HG03045 (cell line): ENCODE results near the gene COMT.
A peak's percentile ranks its signal among the peaks of the same experiment; 100 is the strongest.
"Not testable (repeated sequence)": the region's sequence is repeated elsewhere in the genome, so short reads cannot be mapped to it uniquely, and the experiment has no call there.

ENCODE experiments used
- ATAC-seq: cut with Tn5 transposase; IDR thresholded peaks from one replicate; pipeline ENCODE4 v1.9.1; 2021; ENCODE audit warnings: mild to moderate bottlenecking, moderate library complexity; ENCODE audit not compliant: unreplicated experiment

Gene COMT

GRCh38 chr22:19941365-19942082 is at the start of gene COMT, which contains the start of gene TXNRD2:
TSS of gene COMT (plus strand) at chr22:19941772. CDS start at chr22:19962527, 20,755 bp downstream.
TSS of gene TXNRD2 (minus strand) at chr22:19941818. CDS start at chr22:19941803, 15 bp downstream.
- ATAC-seq: peak; percentile 64

GRCh38 chr22:19892257-19892879 is 49.2 kb upstream of the COMT start:
- ATAC-seq: no peak

GRCh38 chr22:19892925-19893324 is 48.6 kb upstream of the COMT start:
- ATAC-seq: no peak

DNA sequence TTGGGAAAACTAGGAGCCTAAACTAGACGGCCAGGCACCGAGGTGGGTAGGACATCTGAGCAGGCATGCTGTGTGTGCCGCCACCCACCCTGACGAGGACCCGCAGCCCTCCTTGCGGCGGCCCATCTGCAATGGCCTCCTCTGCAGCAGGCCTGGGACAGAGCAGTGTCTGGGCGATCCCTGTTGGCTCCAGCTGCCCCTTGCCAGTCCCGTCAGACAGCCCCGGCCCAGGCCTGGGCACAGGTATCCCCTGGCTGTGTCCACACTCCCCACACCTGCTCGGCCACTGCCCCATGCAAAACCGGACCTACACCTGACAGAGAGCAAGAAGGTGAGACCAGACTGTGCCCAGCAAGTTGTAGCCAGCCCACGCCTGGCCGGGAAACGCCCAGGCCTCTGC is 48.2 kb upstream of the COMT start:
- ATAC-seq: no peak

DNA sequence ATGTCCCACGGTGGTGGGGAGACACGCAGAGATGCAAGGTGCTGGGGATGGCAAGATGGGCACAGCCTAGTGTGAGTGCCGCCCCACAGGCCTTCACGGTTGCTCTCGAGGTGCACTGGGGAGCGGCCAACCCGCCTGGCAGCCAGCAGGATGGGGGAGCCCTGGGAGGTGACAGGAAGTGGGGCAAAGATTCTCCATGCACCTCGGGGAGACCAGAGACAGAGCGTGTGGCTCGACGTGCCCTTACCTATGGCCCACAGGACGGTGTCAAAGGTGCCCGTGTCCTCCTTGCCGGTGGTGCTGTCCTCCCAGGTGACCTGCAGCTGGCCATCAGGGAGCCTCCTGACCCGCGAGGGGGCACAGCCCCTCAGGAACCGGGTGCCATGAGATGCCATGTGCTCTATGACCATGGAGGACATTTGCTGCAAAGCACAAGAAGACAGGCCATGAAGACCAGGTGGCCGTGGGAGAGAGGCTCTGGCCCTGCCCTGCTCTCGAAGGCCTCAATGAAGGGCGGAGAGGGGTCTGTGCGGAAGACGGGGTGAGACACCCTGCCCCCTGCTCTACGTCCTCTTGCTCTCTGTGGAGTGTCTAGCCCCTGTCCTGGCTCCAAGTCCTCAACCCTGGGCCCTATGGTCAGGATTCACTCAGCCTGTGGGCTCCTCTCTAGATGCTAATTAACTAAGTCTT is 46.3 kb upstream of the COMT start:
- no peak for ATAC-seq

DNA sequence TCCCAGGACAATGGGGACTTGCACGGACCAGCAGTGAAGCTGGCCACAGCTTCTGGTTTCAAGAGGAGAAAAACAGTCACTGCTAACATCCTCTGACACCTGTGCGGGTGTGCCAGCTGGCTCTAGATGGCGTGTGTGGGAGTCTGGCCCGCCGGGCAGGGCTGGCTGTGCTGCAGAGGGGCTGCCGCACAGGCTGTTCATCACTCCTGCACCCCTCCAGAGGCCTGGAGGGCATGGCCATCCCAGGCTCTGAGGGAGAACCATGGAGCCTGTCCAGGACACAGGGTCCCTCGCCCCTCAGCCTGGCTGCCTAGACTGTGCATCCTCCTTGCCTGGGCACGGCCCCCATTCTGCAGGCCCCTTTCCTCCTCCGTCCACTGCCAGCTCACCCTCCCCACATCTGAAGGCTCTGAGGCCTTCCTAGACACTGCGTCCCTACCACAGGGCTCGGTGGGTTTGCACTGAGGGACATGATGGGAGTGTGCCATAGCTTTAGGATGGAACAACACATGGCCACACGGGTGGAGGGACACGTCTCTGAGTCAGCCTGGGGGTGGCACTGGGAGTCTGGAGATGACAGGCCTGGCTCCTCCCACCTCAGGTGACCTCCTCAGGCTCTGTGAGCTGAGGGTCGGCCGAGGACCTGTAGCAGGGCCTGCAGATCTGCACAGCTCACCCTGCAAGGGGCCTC is 44.8 kb upstream of the COMT start:
- ATAC-seq: no peak

DNA sequence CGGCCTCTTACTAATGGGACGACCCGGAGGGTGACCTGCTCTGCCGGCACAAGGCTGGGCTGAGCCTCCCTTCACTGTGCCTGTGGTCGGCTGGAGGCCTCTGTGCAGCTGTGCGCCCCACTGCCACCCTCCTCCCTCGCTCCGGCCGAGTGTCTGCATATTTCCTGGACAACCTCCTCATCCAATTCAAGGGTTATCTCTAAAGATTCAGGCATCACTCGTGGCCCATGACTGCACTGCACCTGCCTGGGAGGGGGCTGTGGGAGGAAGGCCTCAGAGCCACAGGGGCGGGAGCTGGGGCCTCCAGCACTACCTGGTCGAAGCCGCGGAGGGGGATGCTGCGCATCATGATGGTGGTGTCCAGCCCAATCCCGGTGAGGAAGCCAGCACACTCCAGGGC is 43.8 kb upstream of the COMT start:
- ATAC-seq: no peak

DNA sequence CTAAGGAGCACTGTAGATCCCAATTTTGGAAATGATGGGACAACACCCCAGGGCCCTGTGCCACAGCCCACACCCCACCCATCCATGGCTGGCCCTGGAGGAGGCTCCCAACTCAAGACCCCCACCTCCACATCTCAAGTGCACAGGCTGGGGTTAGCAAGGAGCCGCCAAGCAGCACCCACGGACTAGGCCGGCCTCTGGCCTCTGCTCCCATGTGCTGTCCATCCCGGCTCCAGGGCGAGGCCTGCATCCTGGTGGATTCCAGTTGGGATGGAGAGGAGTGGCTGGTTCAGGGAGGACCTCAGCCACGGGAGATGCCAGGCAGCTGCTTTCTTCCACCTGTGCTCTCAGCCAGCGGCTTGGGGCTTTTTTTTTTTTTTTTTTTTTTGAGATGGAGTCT is 43.4 kb upstream of the COMT start:
- ATAC-seq: no peak

DNA sequence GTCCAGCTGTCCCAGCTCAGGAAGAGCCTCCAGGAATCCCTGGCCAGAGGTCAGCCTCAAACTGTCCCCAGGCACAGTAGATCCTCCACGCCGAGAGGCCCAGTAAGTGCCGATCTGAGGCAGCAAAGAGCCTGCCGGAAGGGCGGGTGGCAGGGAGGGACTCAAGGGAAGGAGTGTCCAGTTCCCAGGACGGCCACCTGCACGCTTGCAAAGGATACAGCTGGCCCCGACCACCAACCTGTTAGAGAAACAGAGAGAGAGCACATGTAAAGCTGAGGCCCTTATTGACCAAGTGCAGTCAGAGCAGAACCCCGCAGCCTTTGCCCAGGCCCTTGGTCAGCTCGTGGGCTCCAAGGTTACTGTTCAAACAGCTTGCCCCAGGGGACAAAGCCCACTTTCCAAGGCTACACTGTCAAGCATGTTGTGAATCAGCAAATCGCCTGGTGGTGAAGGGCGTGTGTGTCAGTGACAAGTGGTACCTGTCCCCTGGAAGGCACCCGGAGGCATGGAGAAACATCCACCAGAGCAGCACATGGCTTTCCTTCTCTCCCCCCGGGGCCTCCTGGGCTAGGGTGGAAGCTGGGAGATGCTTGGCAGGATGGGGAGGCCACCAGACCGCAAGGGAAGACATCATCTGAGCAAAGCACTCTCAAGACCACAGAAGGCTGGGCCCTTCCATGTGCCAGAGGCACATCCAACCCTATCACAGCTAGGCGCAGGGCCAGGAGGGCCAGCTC is 42.6 kb upstream of the COMT start:
- no peak for ATAC-seq

DNA sequence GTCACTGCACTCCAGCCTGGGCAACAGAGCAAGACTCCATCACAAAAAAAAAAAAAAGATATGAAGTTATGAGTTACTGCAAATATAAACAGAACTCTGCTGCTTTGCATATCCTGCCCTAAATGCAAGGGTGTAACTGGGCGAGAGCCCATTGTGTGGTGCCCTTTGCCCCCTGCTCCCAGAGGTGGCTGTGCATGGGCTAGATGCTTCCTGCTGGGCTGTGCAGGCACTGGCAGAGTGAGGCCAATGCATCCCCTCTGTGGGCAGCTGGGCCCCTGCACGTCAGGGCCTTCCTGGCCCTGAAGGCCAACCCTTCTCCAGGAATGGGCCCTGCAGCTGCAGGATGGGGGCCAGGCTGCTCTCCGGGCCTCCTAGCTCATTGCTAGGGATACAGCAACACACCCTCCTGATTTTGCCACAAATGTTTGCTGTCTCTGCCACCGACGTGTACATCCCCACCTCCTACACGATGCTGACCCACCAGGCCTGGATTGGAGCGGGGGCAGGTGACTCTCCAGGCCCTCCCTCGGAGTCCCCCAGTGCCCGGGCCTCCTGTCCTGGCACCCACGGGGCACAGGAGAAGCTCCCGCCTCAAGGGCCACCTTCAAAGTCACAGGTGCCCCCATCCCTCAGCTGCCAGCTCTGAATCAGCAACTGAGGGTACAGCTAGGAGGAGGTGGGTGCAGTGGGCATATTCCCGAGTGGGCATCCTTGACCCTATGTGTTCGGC is 40.7 kb upstream of the COMT start:
- no peak for ATAC-seq

GRCh38 chr22:19901577-19902244 is 39.9 kb upstream of the COMT start:
- no peak for ATAC-seq

DNA sequence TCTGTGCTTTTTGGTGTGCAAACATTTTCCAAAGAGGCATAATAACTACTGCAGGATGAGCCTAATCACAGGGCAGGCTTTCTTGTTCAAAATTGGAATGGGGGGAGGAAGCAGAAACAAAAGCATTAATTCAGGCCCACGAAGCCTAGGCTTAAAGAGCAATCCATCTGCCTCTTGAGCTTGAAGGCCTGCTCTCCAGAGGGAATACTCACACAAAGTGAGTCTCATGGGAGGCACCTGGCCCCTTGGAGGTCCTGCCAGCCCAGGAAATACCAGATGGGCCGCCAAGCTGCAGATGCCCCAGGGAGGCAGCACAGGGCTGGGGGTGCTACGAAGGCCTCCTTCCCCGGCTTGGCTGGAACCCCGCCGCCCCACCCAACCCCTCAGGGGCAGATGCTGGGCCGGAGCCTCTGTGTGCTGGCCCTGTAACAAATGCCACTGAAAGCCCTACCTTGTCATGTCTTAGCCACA is 39.3 kb upstream of the COMT start:
- no peak for ATAC-seq

- no peak for ATAC-seq
Measured at GRCh38 chr22:19903031-19903430, 38.5 kb upstream of the COMT start.

DNA sequence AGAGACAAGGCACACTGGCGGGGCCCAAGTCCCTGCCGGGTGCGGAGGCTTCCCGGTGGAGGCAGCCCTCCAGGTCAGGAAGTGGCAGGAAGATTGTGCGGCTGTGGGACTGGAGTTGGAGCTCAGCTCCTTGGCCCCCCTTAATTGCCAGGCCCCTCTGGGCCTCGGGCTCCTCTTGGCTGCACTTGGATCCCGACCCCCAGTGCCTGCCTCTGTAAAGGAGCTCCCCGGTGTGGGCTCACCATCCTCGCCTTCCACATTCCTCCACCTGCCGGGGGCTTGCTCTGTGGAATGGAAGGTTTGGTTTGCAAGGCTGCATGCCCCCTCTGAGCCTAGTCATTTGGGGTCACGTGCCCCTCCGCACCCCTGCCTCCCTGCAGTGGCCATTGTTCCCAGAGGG is 38.1 kb upstream of the COMT start:
- ATAC-seq: no peak

- no peak for ATAC-seq
Measured at GRCh38 chr22:19904174-19904856, 37.3 kb upstream of the COMT start.

DNA sequence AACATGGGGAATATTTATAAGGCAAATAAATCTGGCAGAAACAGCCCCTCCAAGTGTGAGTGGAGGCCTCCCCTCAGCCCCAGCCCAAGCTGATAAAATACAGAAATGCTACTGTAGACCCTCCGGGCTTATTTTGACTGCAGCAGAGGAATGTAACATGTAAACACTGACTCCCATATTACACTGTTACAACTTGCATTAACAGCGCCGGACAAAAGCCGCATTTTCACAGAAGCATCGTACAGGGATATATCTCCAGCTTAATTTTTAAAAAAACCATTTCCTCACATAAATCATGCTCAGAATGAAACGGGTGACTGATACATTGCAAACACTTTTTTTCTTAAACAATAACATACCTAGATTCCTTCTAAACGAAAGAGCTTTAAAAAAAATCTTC is 36.6 kb upstream of the COMT start:
- ATAC-seq: no peak

- ATAC-seq: no peak
Measured at GRCh38 chr22:19905347-19906276, 36.0 kb upstream of the COMT start.

GRCh38 chr22:19906864-19907263 is 34.7 kb upstream of the COMT start:
- not testable (repeated sequence) for ATAC-seq
